ENCODE results near the gene MYO18A.

MYO18A gene

DNA sequence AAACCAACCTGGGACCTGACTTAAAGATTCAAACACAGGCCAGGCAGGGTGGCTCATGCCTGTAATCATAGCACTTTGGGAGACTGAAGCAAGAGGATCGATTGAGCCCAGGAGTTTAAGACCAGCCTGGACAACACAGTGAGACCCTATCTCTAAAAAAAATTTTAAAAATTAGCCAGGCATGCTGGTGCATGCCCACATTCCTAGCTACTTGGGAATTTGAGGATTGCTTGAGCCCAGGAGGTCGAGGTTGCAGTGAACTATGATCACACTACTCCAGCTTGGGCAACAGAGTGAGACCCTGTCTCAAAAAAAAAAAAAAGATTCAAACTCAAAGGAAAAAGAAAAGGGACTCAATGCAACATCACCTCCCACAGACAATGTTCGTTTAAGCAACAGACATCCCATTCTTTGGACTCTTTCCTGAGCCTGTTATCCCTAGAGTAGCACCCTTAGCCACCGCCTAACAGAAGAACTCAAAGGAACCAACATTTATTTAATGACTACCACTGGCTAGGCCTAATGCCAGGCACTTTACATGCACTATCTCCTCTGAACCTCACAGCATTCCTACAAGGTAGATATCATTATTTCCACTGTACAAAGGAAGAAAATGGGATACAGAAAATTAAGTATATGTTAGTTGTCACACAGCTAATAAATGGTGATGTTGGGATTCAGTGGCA is 12.7 kb downstream of the MYO18A start:
- TF ChIP-seq, protein P1, sequence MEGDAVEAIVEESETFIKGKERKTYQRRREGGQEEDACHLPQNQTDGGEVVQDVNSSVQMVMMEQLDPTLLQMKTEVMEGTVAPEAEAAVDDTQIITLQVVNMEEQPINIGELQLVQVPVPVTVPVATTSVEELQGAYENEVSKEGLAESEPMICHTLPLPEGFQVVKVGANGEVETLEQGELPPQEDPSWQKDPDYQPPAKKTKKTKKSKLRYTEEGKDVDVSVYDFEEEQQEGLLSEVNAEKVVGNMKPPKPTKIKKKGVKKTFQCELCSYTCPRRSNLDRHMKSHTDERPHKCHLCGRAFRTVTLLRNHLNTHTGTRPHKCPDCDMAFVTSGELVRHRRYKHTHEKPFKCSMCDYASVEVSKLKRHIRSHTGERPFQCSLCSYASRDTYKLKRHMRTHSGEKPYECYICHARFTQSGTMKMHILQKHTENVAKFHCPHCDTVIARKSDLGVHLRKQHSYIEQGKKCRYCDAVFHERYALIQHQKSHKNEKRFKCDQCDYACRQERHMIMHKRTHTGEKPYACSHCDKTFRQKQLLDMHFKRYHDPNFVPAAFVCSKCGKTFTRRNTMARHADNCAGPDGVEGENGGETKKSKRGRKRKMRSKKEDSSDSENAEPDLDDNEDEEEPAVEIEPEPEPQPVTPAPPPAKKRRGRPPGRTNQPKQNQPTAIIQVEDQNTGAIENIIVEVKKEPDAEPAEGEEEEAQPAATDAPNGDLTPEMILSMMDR (conservative IDR thresholded peaks at IDR 0.05), result no peak
- no peak overlapping the region for H3K27ac ChIP-seq

DNA sequence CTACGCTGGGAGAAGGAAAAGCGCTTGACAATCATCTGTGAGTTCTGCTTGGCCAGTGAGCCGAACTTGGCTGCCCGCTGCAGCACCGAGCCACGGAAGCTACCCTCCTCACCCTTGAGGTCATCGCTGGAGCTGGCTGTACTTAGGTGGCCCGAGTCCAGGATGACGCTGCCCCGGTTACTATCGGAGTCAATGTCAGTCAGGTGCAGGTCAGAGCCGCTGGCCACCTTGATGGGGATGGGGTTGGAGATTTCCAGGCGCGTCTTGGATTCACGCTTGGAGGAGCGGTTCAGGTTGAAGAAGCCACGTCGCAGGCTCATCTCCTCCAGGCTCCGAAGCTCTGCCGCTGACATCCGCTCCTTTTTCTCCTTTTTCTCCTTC is 13.7 kb downstream of the MYO18A start:
- H3K27ac ChIP-seq, result no peak overlapping the region
- TF ChIP-seq, protein P1 (conservative IDR thresholded peaks at IDR 0.05), result no peak

DNA sequence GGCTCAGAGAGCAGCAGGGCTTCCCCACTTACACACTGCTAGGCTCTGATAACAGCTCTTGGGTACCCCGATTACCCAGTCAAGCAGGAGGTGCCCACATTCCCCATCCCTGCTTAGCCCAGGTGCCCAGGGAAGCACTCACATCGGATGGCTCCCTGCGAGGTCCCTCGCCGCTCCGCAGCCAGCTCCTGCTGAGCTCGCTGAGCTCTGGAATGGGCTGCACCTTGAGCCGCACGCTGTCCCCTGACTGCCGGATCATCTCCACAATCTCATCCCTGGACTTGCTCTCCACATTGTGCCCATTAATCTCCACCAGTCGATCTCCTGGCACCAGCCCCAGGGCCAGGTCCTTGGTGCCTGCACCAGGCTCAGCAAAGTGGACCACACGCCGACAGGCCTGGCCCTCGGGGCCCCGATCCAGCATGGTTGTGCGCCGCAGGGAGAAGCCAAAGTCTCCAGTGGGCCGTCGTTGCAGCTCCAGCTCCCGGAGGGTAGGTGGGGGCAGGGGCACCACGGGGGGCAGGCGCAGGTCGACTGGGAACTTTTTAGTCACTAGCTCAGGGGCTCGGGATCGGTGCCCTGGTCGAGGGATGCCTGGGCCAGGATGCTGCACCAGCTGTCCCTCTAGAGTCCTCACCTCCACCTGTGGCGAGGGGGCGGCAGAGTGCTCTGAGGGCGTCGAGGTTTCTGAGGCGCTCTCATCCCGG is 14.2 kb downstream of the MYO18A start:
- TF ChIP-seq, protein P1 (conservative IDR thresholded peaks at IDR 0.05), result no peak

DNA sequence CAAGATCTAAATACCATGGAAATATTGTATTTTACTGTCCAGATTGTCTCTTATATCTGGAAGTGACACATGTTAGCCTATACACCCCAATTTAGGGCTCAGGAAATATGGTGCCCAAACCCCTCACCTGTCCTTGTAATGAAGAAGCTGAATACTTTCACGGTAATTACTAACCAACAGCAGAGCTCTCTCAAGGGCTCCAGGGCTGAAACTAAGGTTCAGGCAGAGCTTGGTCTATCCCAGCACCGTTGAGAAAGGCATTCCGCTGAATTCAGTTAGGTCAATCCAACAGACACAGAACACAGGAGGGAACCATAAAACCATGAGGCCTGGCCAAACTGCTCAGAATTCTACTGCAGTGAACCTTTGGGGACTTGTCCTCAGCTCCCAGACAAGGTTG is 14.9 kb downstream of the MYO18A start:
- TF ChIP-seq, protein P1 (conservative IDR thresholded peaks at IDR 0.05), result no peak
- no peak overlapping the region for H3K27ac ChIP-seq

More for the DNA sequence above, 14.2 kb downstream of the MYO18A start:
- H3K27ac ChIP-seq, result no peak overlapping the region

DNA sequence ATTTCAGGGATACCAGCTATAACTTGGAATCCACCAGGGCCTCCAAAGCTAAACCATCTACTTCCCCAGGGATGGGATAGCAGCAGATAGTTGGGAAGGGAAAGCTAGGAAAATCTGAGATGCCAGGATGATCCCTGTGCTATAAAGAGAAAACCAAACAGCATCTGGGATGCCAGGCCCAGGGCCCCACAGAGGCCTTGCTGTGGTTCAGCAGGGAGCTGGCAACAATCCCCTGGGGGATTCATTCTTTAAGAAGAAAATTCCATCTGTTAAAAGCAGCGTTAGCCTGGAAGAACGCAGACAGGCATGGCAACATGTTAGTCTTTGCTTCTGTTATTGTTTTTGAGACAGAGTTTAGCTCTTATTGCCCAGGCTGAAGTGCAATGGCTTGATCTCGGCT is 16.6 kb downstream of the MYO18A start:
- no peak overlapping the region for H3K27ac ChIP-seq
- TF ChIP-seq, protein P1 (conservative IDR thresholded peaks at IDR 0.05), result no peak

DNA sequence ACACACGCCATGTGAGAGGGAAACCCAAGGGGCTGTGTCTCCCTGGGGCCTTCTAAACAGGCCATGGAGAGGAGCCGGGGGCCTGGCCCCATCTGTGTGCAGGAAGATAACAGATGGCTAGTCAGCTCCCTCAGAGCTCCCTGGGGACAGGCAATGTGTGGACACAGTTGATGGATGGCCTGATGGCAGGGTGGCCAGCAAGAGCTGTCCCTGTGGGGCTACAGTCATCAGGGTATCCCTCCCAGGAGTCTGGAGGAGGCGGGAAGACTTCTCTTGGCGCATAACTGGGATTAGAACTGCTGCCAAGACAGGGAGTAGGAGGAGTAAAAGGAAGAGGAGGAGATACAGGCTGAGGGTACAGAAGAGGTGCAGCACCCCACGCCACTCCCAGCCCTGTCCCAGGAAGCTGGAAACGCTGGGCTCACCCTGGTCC is 17.3 kb downstream of the MYO18A start:
- TF ChIP-seq, protein P1 (conservative IDR thresholded peaks at IDR 0.05), result no peak
- no peak overlapping the region for H3K27ac ChIP-seq

DNA sequence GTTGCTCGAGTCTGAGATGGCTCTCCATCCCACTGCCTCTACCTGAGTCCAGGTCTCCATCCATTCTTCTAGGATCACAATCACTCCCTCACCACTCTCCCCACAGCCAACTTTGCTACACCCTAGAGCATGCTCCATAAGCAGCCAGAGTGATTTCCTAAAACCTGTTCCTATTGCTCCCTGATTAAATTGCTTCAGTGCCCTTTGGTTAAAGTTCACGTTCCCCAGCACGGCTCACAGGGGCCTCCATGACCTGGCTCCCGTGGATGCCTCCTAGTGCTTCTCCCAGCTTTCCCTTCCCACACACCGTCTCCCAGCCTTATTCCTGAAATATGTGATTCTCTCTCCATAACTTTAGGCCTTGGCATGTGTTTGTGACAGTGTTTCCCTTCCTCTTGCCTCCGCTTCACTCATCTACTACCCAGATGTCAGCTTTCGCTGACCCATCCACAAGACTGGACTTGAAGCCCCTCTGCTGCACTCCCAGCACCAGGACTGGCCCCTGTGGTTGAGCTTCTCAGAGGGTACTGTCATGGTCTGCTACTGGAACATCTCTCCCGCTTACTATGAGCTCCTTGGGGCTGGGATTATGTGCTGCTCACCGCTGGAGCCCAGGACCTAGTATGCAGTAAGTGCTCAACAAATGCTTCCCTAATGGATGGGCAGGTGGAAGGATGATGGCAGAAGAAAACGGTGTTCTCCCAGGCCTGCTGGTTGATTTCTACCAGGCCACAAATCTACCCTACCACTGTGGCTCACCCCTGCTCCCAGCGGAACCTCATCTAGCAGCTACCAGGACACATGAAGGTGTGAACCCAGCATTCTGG is 17.9 kb downstream of the MYO18A start:
- TF ChIP-seq, protein P1 (conservative IDR thresholded peaks at IDR 0.05), result no peak
- no peak overlapping the region for H3K27ac ChIP-seq
